GM19240 (cell line): ENCODE results near the gene EPB41L4B.

ENCODE experiments used
- DNase-seq: peaks from one replicate; pipeline ENCODE4 v3.0.0; 2011; ENCODE audit warnings: low spot score; ENCODE audit not compliant: insufficient read length

EPB41L4B gene

DNA sequence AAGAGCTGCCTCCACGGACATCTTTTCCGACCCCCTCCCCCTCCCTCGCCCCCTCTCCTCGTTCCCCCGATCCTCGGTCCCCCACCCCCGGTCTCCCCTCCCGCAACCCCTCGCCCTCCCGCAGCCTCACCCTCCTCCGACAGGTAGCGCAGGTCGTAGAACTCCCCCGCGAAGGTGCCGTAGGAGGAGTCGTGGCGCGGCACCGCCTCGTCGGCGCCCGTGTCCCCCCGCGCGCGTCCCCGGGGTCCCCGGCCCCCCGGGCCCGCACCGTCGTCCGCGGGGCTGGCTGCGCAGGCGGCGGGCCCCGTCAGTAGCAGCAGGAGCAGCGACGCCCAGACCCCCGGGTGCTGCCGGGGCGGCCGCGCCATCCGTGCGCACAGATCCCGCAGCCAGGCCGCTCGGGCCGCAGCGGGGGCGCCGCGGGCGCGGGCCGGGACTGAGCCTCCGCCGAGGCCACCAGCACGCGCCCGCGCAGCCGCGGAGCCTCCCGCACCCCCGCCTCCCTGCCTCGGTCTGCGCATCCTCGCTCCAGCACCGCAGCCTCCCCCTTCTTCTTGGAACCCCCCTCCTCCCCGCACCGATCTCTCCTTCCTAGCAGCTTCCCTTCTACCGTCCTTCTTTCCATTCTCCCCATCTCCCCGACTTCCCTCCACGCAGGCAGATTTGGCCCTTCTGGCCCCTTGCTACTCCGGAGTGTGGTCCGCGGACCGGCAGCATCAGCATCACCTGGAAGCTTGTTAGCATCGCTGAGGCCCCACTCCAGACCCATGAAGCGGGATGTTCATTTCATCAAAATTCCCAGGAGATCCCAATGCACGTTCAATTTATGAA is 153.9 kb downstream of the EPB41L4B start, which contains the start of gene FRRS1L:
Gene FRRS1L (minus strand): TSS at position 479 of the 831 bp plus-strand sequence. CDS start 111 bp downstream, at position 368.
- DNase-seq: no peak

- no peak for DNase-seq
Measured at GRCh38 chr9:109166171-109166770, 154.6 kb downstream of the EPB41L4B start.

GRCh38 chr9:109164042-109164441 is 156.8 kb downstream of the EPB41L4B start:
- no peak for DNase-seq

DNA sequence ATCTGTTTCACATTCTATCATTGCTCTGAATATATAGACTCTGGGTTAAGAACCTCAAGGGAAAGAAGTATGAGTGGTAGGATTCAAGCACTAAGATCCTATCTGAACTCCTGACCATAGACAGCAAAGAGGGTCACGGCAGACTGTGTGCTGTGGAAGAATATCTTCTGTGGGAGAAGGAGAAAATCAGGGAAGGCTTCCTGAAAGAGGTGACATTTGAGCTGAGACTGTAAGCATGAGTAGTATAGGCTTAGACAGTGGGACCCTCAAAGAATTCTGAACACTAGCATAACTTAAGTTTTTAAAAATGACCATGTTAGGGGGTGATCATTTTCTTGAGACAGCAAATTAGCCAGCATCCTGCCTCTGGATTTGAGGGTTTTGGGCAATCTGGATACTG is 157.7 kb downstream of the EPB41L4B start:
- DNase-seq: no peak

DNA sequence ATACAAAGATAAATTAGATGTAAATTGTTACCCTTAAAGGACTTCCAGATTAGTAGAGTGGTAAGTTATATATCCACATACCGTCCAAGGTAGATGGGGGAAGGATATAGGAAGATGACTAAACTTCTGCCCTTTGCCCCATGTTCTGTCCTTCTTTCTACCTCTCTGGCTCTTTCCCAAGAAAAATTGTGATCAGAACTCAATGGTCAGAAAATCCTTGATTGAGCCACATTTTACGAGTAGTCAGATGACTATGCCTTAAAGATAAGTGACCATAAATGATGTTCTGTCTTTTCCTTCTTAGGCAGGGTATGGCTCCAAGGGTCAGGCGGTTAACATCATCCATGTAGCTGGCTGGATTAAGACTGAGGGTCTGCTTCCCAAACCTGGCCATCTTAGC is 158.2 kb downstream of the EPB41L4B start:
- DNase-seq: no peak

- no peak for DNase-seq
Measured at GRCh38 chr9:109161471-109161870, 159.4 kb downstream of the EPB41L4B start.

DNA sequence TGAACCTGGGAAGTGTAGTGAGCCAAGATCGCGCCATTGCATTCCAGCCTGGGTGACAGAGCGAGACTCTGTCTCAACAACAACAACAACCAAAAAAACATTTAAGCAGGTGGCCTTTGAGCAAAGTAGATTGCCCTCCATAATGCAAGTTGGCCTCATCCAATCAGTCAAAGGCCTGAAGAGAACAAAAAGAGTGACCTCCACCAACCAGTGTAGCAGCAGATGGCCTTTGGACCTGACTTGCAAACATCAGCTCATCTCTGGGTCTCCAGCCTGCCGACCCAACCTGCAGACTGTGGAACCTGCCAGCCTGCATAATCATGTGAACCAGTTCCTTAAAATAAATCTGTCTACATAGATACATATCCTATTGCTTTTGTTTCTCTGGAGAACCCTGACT is 161.3 kb downstream of the EPB41L4B start:
- DNase-seq: no peak

GRCh38 chr9:109158651-109159050 is 162.2 kb downstream of the EPB41L4B start:
- no peak for DNase-seq

GRCh38 chr9:109156708-109157107 is 164.2 kb downstream of the EPB41L4B start:
- no peak for DNase-seq

DNA sequence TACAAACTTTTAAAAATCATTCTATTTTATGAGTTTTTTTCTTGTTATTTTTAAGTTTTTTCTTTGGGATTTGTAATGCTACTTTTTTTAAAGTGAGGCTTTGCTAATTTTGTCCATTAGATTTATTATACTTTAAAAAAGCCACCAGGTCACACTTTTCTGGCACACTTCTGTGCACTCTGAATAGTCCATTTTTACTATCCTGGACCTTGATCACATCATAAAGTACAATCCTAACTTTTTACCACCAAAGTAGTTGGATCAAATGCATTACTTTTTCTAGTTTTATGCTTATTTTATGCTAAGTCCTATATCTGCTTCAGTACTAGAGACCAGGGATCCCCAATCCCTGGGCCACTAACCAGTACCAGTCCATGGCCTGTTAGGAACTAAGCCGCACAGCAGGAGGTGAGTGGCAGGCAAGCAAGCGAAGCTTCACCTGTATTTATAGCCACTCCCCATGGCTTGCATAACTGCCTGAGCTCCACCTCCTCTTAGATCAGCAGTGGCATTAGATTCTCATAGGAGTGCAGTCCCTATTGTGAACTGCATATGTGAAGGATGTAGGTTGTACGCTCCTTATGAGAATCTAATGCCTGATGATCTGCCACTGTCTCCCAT is 169.8 kb downstream of the EPB41L4B start:
- DNase-seq: no peak

- no peak for DNase-seq
Measured at GRCh38 chr9:109149722-109150121, 171.1 kb downstream of the EPB41L4B start.

GRCh38 chr9:109149089-109149488 is 171.8 kb downstream of the EPB41L4B start:
- DNase-seq: no peak

DNA sequence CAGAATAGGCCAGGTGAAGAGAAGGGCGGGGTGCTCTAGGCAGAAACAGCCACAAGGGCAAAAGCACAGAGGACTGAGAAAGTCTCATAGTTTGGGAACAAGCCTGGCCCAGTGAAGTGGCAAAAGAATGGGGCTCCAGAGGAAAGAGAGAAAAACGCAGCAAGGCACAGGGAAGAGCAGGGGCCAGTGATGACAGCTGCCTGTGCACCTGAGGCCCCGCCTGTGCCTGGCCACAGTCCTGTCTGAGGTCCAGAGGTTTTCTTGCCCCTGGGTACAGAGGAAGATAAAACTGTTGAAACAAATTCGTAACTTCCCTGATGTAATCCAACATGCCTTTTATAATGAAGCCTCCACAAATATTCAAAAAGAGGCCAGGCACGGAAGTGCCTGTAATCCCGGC is 175.8 kb downstream of the EPB41L4B start:
- no peak for DNase-seq

- DNase-seq: peak; percentile 20
Measured at GRCh38 chr9:109143881-109144562, 176.8 kb downstream of the EPB41L4B start.

- no peak for DNase-seq
Measured at GRCh38 chr9:109141375-109141774, 179.5 kb downstream of the EPB41L4B start.

DNA sequence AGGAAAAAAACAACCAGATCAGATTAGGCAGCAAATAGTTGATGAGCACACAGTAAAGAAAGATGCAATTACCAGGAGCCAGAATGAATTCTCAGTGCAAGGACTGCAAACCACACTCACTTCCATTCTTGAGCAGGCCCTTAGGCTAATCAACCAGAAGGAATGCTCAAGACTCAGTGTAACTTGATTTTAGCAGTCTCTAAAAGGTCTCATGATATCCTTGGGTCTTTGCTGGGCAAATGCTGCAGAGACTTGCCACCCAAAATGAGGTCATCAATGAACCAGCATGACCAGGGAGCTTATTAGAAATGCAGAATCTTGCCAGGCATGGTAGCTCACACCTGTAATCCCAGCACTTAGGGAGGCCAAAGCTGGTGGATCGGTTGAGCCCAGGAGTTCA is 181.0 kb downstream of the EPB41L4B start:
- DNase-seq: no peak

GRCh38 chr9:109138421-109138820 is 182.4 kb downstream of the EPB41L4B start:
- DNase-seq: no peak

DNA sequence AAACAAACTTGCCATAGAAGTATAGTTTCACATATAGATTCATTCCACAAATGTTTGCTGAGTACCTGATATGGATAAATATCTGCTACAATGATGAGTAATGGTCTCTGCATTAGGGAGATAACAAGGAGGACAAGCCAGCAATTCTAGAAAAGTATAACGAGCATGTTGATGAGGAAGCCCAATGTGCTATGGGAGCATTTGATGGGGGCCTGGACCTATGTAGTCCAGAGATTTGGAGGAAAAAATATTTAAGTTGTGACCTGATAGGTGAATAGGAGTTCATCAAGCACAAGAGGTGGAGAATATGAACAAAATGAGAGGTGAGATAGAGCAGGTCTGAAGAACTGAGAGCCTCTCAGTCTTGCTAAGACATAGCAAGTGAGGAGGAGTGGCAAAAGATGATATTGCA is 186.7 kb downstream of the EPB41L4B start:
- DNase-seq: no peak

- no peak for DNase-seq
Measured at GRCh38 chr9:109133533-109133932, 187.3 kb downstream of the EPB41L4B start.

DNA sequence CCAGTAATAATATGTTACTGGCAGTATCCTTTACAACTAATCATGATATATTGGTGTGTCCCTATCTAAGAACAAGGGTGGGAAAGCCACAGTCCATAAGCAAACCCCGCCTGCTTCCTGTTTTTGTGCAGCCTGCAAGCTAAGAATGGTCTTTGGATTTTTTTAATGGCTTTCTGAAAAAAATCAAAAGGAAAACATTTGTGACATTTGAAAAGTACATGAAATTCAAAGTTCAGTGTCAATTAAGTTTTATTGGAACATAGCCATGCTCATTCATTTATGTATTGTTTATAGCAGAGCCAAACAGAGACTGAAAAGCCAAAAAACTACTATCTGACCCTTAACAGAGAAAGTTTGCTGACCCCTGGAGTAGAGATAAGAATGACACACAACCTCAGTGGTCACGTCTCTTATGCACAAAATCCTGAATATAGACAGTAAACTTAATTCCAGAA is 188.3 kb downstream of the EPB41L4B start:
- no peak for DNase-seq

- DNase-seq: no peak
Measured at GRCh38 chr9:109129470-109130197, 191.2 kb downstream of the EPB41L4B start.
